Measurements from ENCODE around the gene WDPCP.

GRCh38 chr2:63438181-63438580 lies 150.1 kb downstream of the WDPCP start:
- TF ChIP-seq EZH2 (IDR thresholded peaks at IDR 0.05) (no peak), POLR2AphosphoS5 (IDR thresholded peaks at IDR 0.05; ENCODE audit: borderline replicate concordance, low read depth, low read length) (no peak), FOXP2 (optimal IDR thresholded peaks at IDR 0.05; ENCODE audit: control extremely low read depth, extremely low read length, insufficient read depth) (no peak)

Measured in SK-N-MC (cell line).